ENCODE data around the gene WNK2. TPM values are rescaled to one million over a fixed set of nuclear protein-coding genes. Genes with fewer than 3 reads are reported as not detected.

WNK2 gene
- total and polyA plus RNA-seq, 2 donors (not counting 3 experiments of a cell fraction or from before 2014, with no cell fraction given) = not detected

DNA sequence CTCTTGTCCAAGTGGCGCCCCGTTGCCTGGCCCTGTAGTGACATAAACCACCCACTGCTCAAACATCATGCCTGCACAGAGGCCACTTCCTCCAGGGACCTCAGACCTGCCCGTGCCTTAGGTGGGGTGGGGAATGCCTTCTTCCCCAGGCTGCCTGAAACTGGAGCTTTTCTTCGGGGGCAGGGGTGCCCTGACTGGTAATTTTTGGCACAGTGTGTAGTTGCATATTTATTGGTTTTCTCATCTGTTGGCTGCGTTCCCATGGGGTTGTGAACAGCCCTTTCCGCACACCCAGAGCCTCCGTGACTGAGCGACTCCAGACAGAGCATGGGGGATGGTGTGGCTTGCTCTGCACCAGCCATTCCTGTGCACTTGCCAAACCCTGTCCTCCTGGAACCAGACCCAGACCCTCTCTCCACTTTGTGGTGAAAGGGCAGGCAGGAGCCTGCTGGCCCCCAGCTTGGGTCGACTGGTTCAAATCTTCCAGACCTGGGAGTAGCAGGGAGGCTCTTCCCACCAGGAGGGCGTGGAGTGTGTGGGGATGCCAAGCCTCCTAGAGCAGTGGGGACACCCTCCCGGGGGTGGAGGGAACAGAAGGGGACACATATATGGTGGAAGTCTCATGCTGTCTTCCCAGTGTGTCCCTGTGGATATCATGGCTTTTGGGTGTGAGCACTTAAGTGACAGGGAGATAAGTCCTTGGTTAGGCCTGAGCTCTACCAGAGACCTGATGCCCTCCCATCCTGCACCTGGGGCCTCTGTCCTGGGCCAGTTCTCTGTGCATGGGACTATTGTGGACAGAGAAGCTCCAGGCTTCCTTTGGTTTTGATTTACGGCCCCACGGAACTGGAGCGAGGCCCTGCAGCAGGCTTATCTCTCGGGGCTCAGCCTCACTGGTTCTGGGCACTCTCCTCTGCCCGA, 39.6 kb downstream of the WNK2 start:
- Histone ChIP-seq H3K79me2 (ENCODE audit: control insufficient read depth, insufficient read depth, low read length) (no peaks in the 10 kb centered on the region), H3K9ac (replicated peaks; ENCODE audit: extremely low read depth, insufficient read depth, low read length) (no peak overlapping the region), H3K9me3 (replicated peaks; ENCODE audit: control insufficient read depth, insufficient read depth, low read length) (no peaks in the 10 kb centered on the region), H3K27ac (ENCODE audit: insufficient read depth, low read depth, low read length) (no peak overlapping the region), H2AFZ (ENCODE audit: low read depth, low read length) (no peak overlapping the region), H3K36me3 (ENCODE audit: control insufficient read depth in 2 of 2, extremely low read depth in 1 of 2, insufficient read depth in 2 of 2, low read length in 2 of 2) (no peaks in the 10 kb centered on the region), H3K4me1 (ENCODE audit: control insufficient read depth, extremely low read depth, insufficient read depth, low read length) (no peaks in the 10 kb centered on the region), H3K9me1 (replicated peaks; ENCODE audit: control insufficient read depth, extremely low read depth, insufficient read depth, low read length) (no peaks in the 10 kb centered on the region), H4K20me1 (replicated peaks; ENCODE audit: control insufficient read depth, extremely low read depth, insufficient read depth, low read length) (no peaks in the 10 kb centered on the region), H3K4me3 (replicated peaks in 1 of 3; ENCODE audit: insufficient read depth in 1 of 3, low read depth in 1 of 3, low read length in 3 of 3) (no peak overlapping the region), H3K4me2 (ENCODE audit: insufficient read depth, low read length) (no peak overlapping the region), H3K27me3 (ENCODE audit: control insufficient read depth in 2 of 2, insufficient read depth in 2 of 2, low read length in 2 of 2) (no peaks in the 10 kb centered on the region)
- FAIRE-seq = no peak
- dilution Hi-C loops (cut with MboI; ENCODE audit: extremely low pct_ligation_motif_present, low sequenced_read_pairs) (no loop called here), intact Hi-C loops (cut with micrococcal nuclease) (no loop called here)
- BruUV-seq (replicated peaks) = no TSS peak
- ChIA-PET CTCF (no interaction called here), POLR2A (no interaction called here)
- no peak for DNase-seq (ENCODE audit: low read depth, low spot score)
- TF ChIP-seq FOS (IDR thresholded peaks at IDR 0.05; ENCODE audit: borderline replicate concordance, insufficient read depth, low read length) (no peak), MYC (IDR thresholded peaks at IDR 0.05; ENCODE audit: low read depth, low read length) (no peak), POLR2AphosphoS5 (IDR thresholded peaks at IDR 0.05; ENCODE audit: insufficient read depth, low read depth, low read length) (no peak), GATA2 (IDR thresholded peaks at IDR 0.05; ENCODE audit: insufficient read depth, insufficient read length, low read depth, low read length) (no peak)
- TF ChIP-seq, protein P1, sequence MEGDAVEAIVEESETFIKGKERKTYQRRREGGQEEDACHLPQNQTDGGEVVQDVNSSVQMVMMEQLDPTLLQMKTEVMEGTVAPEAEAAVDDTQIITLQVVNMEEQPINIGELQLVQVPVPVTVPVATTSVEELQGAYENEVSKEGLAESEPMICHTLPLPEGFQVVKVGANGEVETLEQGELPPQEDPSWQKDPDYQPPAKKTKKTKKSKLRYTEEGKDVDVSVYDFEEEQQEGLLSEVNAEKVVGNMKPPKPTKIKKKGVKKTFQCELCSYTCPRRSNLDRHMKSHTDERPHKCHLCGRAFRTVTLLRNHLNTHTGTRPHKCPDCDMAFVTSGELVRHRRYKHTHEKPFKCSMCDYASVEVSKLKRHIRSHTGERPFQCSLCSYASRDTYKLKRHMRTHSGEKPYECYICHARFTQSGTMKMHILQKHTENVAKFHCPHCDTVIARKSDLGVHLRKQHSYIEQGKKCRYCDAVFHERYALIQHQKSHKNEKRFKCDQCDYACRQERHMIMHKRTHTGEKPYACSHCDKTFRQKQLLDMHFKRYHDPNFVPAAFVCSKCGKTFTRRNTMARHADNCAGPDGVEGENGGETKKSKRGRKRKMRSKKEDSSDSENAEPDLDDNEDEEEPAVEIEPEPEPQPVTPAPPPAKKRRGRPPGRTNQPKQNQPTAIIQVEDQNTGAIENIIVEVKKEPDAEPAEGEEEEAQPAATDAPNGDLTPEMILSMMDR (IDR thresholded peaks at IDR 0.05; ENCODE audit: extremely low read depth in 1 of 2, insufficient read depth in 1 of 2, low read depth in 1 of 2, low read length in 2 of 2) = no peak
- TF ChIP-seq, protein P2, sequence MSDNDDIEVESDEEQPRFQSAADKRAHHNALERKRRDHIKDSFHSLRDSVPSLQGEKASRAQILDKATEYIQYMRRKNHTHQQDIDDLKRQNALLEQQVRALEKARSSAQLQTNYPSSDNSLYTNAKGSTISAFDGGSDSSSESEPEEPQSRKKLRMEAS (IDR thresholded peaks at IDR 0.05; ENCODE audit: insufficient read depth, insufficient read length) = no peak

All from endothelial cell of umbilical vein (primary cell).